MM.1S (cell line): ENCODE measurements around the gene BATF3.

Experiments
- DNase-seq: peaks from one replicate; pipeline ENCODE4 v3.0.0-alpha.2; 2015
- H2AFZ ChIP-seq: fragments of 300-600 bp; sonication (generic); 2 replicates; pipeline ENCODE4 v1.6.0; 2016; ENCODE audit warnings: antibody characterized with exemption, low read length
- H3F3A ChIP-seq: fragments of 300-600 bp; sonication (generic); 2 replicates; pipeline ENCODE4 v1.6.1; 2016; ENCODE audit warnings: mild to moderate bottlenecking, antibody characterized with exemption, low read length, moderate library complexity, mixed read lengths; ENCODE audit not compliant: insufficient read depth
- H3K27ac ChIP-seq: fragments of 300-600 bp; sonication (generic); 2 replicates; pipeline ENCODE4 v1.5.1; 2016; ENCODE audit warnings: mild to moderate bottlenecking, low read length
- H3K27me3 ChIP-seq: fragments of 300-600 bp; sonication (generic); replicated peaks from 2 replicates; pipeline ENCODE4 v1.6.0; 2016; ENCODE audit warnings: low read length; ENCODE audit not compliant: insufficient read depth
- H3K36me3 ChIP-seq: fragments of 300-600 bp; sonication (generic); replicated peaks from 2 replicates; pipeline ENCODE4 v1.6.1; 2016; ENCODE audit warnings: mild to moderate bottlenecking, low read length, mixed read lengths; ENCODE audit not compliant: insufficient read depth
- H3K4me1 ChIP-seq: fragments of 300-600 bp; sonication (generic); 2 replicates; pipeline ENCODE4 v1.6.1; 2016; ENCODE audit warnings: low read length, mixed read lengths
- H3K4me2 ChIP-seq: fragments of 300-600 bp; sonication (generic); 2 replicates; pipeline ENCODE4 v1.6.0; 2016; ENCODE audit warnings: low read depth, low read length
- H3K4me3 ChIP-seq: fragments of 300-600 bp; sonication (generic); 2 replicates; pipeline ENCODE4 v1.5.1; 2016; ENCODE audit warnings: low read length, mixed read lengths
- H3K79me2 ChIP-seq: fragments of 300-600 bp; sonication (generic); 2 replicates; pipeline ENCODE4 v1.6.1; 2016; ENCODE audit warnings: mixed run types, low read length, mixed read lengths
- H3K9ac ChIP-seq: fragments of 300-600 bp; sonication (generic); 2 replicates; pipeline ENCODE4 v1.6.1; 2016; ENCODE audit warnings: low read length, mixed read lengths
- H3K9me2 ChIP-seq: fragments of 300-600 bp; sonication (generic); replicated peaks from 2 replicates; pipeline ENCODE4 v1.6.1; 2016; ENCODE audit warnings: mild to moderate bottlenecking, low read length, mixed read lengths; ENCODE audit not compliant: insufficient read depth
- H3K9me3 ChIP-seq: fragments of 300-600 bp; sonication (generic); replicated peaks from 2 replicates; pipeline ENCODE4 v1.6.1; 2016; ENCODE audit warnings: mild to moderate bottlenecking, low read length, mixed read lengths; ENCODE audit not compliant: insufficient read depth
- H4K20me1 ChIP-seq: fragments of 300-600 bp; sonication (generic); 2 replicates; pipeline ENCODE4 v1.6.1; 2016; ENCODE audit warnings: mild to moderate bottlenecking, low read length, moderate library complexity, mixed read lengths; ENCODE audit not compliant: insufficient read depth
- CTCF ChIP-seq: fragments of 300-600 bp; sonication (generic); IDR thresholded peaks from 2 replicates; pipeline ENCODE4 v1.5.1; 2016; ENCODE audit warnings: antibody characterized with exemption, low read length, mixed read lengths
- EZH2 ChIP-seq: fragments of 300-600 bp; sonication (generic); optimal IDR thresholded peaks from 2 replicates; pipeline ENCODE3; 2017; ENCODE audit warnings: low read depth, mild to moderate bottlenecking, antibody characterized with exemption, low read length, mixed read lengths
- EZH2phosphoT487 ChIP-seq: fragments of 300-600 bp; sonication (generic); IDR thresholded peaks from 2 replicates; pipeline ENCODE4 v1.6.1; 2018; ENCODE audit warnings: antibody characterized with exemption, low read length

The BATF3 gene

GRCh38 chr1:212684076-212684475 lies 15.6 kb downstream of the BATF3 start:
- no peaks in the 10 kb centered on the region for H3K9me3 ChIP-seq
- no peaks in the 10 kb centered on the region for H3K27me3 ChIP-seq
- peaks cover 8% of the 10 kb centered on the region for H3K4me1 ChIP-seq
- H2AFZ ChIP-seq, result no peak overlapping the region
- H3K27ac ChIP-seq, result no peak overlapping the region
- no peaks in the 10 kb centered on the region for H4K20me1 ChIP-seq
- no peaks in the 10 kb centered on the region for H3K36me3 ChIP-seq
- no peak overlapping the region for H3K4me3 ChIP-seq
- DNase-seq, result no peak
- no peak overlapping the region for H3K4me2 ChIP-seq
- TF ChIP-seq CTCF, result no peak
- no peak for TF ChIP-seq EZH2phosphoT487
- H3K9ac ChIP-seq, result no peak overlapping the region
- no peaks in the 10 kb centered on the region for H3K9me2 ChIP-seq
- no peaks in the 10 kb centered on the region for H3K79me2 ChIP-seq
- no peaks in the 10 kb centered on the region for H3F3A ChIP-seq

- no peak overlapping the region for H3K4me3 ChIP-seq
- peaks cover 16% of the 10 kb centered on the region for H3K4me1 ChIP-seq
- DNase-seq, result no peak
- no peaks in the 10 kb centered on the region for H3K36me3 ChIP-seq
- H3K9ac ChIP-seq, result no peak overlapping the region
- no peak overlapping the region for H2AFZ ChIP-seq
- H3K79me2 ChIP-seq, result no peaks in the 10 kb centered on the region
- no peak overlapping the region for H3K4me2 ChIP-seq
- H3K27me3 ChIP-seq, result no peaks in the 10 kb centered on the region
- H3K9me3 ChIP-seq, result no peaks in the 10 kb centered on the region
- H4K20me1 ChIP-seq, result no peaks in the 10 kb centered on the region
- no peak for TF ChIP-seq EZH2phosphoT487
- TF ChIP-seq CTCF, result no peak
- TF ChIP-seq EZH2, result no peak
- H3F3A ChIP-seq, result no peaks in the 10 kb centered on the region
- H3K9me2 ChIP-seq, result no peaks in the 10 kb centered on the region
- H3K27ac ChIP-seq, result no peak overlapping the region
These were observed 16.3 kb downstream of the BATF3 start for GRCh38 chr1:212683357-212683722.

- Histone ChIP-seq H2AFZ (no peak overlapping the region), H3K9ac (no peak overlapping the region)
These were observed 18.8 kb downstream of the BATF3 start for GRCh38 chr1:212680680-212681389.

More at GRCh38 chr1:212680680-212681389, 18.8 kb downstream of the BATF3 start:
- Histone ChIP-seq H3K4me3 (no peak overlapping the region), H4K20me1 (no peaks in the 10 kb centered on the region), H3K27me3 (no peaks in the 10 kb centered on the region), H3K9me2 (no peaks in the 10 kb centered on the region), H3K4me1 (peaks cover 16% of the 10 kb centered on the region), H3K79me2 (no peaks in the 10 kb centered on the region), H3K27ac (no peak overlapping the region), H3F3A (no peaks in the 10 kb centered on the region), H3K36me3 (no peaks in the 10 kb centered on the region), H3K4me2 (no peak overlapping the region), H3K9me3 (no peaks in the 10 kb centered on the region)
- no peak for DNase-seq
- TF ChIP-seq CTCF, result no peak
- no peak for TF ChIP-seq EZH2
- TF ChIP-seq EZH2phosphoT487, result no peak
